Panc1 (cell line): Measurements from ENCODE around the gene USP40. TPM values are rescaled to one million over a fixed set of nuclear protein-coding genes. Genes with fewer than 3 reads are reported as not detected.

Experiments
- ATAC-seq: fragments of 200-7000 bp; cut with Tn5 transposase; 2 replicates; pipeline ENCODE4 v1.9.1; 2020; ENCODE audit warnings: mild to moderate bottlenecking, moderate library complexity
- BruUV-seq: library from RNA; stranded (reverse); fragments of 400-500 nt; replicated peaks from 2 replicates; lab custom pipeline; 2021; lab: Mats Ljungman, UMichigan
- CTCF ChIA-PET: fragments of 300-600 bp; sonication (Branson Sonifier 250); formaldehyde crosslinking; loops from one replicate; lab custom pipeline; 2022; ENCODE audit warnings: antibody characterized with exemption; lab: Charles Lee
- POLR2A ChIA-PET: fragments of 300-600 bp; sonication (Branson Sonifier 250); formaldehyde crosslinking; loops from one replicate; lab custom pipeline; 2022; ENCODE audit warnings: antibody characterized with exemption; lab: Charles Lee
- DNase-seq: peaks from one replicate; pipeline ENCODE4 v3.0.0-alpha.2; 2010; ENCODE audit warnings: low read depth, low spot score
- H3K27ac ChIP-seq: 2 replicates; pipeline ENCODE4 v1.5.1; 2011; ENCODE audit warnings: mild to moderate bottlenecking, low read length, inconsistent platforms
- H3K27me3 ChIP-seq: fragments of 200-500 bp; sonication (Bioruptor generic); 2 replicates; pipeline ENCODE4 v1.6.0; 2014; ENCODE audit warnings: low read length, inconsistent platforms; ENCODE audit not compliant: control insufficient read depth, insufficient read depth
- H3K36me3 ChIP-seq: fragments of 200-500 bp; sonication (Bioruptor generic); 2 replicates; pipeline ENCODE4 v1.5.1; 2014; ENCODE audit warnings: inconsistent platforms, mild to moderate bottlenecking, low read length, moderate library complexity; ENCODE audit not compliant: control insufficient read depth, insufficient read depth
- H3K4me1 ChIP-seq: 2 replicates; pipeline ENCODE4 v1.5.1; 2011; ENCODE audit warnings: inconsistent platforms, mild to moderate bottlenecking, low read length, moderate library complexity; ENCODE audit not compliant: control insufficient read depth, insufficient read depth
- H3K4me3 ChIP-seq, 2 experiments: 2 replicates each; pipeline ENCODE4 v1.5.1; 2011 to 2012; ENCODE audit warnings: low read depth in 2 of 2, low read length in 2 of 2, mild to moderate bottlenecking in 2 of 2, inconsistent platforms in 1 of 2, moderate library complexity in 1 of 2
- H3K9me3 ChIP-seq: fragments of 200-500 bp; sonication (Bioruptor generic); 2 replicates; pipeline ENCODE4 v1.5.1; 2014; ENCODE audit warnings: low read depth, mild to moderate bottlenecking, inconsistent platforms, low read length, moderate library complexity; ENCODE audit not compliant: control insufficient read depth, insufficient read depth
- CTCF ChIP-seq: fragments of 450-650 bp; IDR thresholded peaks from 2 replicates; pipeline ENCODE4 v1.5.1; 2017; ENCODE audit warnings: mild to moderate bottlenecking
- POLR2AphosphoS5 ChIP-seq: IDR thresholded peaks from 2 replicates; pipeline ENCODE4 v1.6.1; 2012; ENCODE audit warnings: mild to moderate bottlenecking, low read depth, low read length, moderate library complexity
- REST ChIP-seq, 2 experiments: IDR thresholded peaks; 2 replicates each; pipeline ENCODE4 v1.6.1; 2011 to 2012; ENCODE audit warnings: low read depth in 2 of 2, control low read depth in 1 of 2, low read length in 1 of 2, mild to moderate bottlenecking in 1 of 2, moderate library complexity in 1 of 2; ENCODE audit not compliant: insufficient read depth in 1 of 2
- SIN3A ChIP-seq: IDR thresholded peaks from 2 replicates; pipeline ENCODE4 v1.6.1; 2012; ENCODE audit warnings: low read depth, mild to moderate bottlenecking, low read length, moderate library complexity, borderline replicate concordance; ENCODE audit not compliant: insufficient read depth
- TCF7L2 ChIP-seq: IDR thresholded peaks from 2 replicates; pipeline ENCODE4 v1.6.1; 2011; ENCODE audit warnings: mild to moderate bottlenecking, low read depth, low read length, inconsistent platforms
- in situ Hi-C: cut with HindIII; loops from 2 replicates; pipeline ENCODE4 v1.10.0; 2016; ENCODE audit warnings: low sequenced_read_pairs, low pct_unique_long_range_greater_than_20kb
- intact Hi-C: fragments of 100-400 bp; cut with micrococcal nuclease; formaldehyde crosslinking; loops from one replicate; pipeline ENCODE4 v1.10.0; 2022; ENCODE audit not compliant: unreplicated experiment
- total RNA-seq: library from RNA; stranded (reverse); gene quantifications from one replicate; pipeline ENCODE4 v1.2.1, GENCODE V29; 2021; ENCODE audit not compliant: unreplicated experiment

The USP40 gene
- total RNA-seq, 1 experiment from 2014 or later = 26.6 TPM

GRCh38 chr2:233532971-233533370, 33.6 kb downstream of the USP40 start:
- ATAC-seq (no peak), DNase-seq (no peak)
- intact Hi-C loops = no loop called here
- H3K36me3 ChIP-seq = 0 out of 2 replicates have a peak, but pooled peaks cover 2% of the 10 kb centered on the region
- no peaks in the 10 kb centered on the region for H3K4me1 ChIP-seq
- ChIA-PET CTCF (no interaction called here), POLR2A (no interaction called here)
- no TSS peak for BruUV-seq
- no peak for TF ChIP-seq REST (IDR thresholded peaks at IDR 0.05; ENCODE audit: insufficient read depth in 1 of 2, low read depth in 2 of 2, low read length in 1 of 2)
- no peak for TF ChIP-seq CTCF
- TF ChIP-seq SIN3A = no peak
- TF ChIP-seq POLR2AphosphoS5 = no peak
- TF ChIP-seq TCF7L2 = no peak
- no peak overlapping the region for H3K4me3 ChIP-seq
- no peak overlapping the region for H3K27ac ChIP-seq
- no peaks in the 10 kb centered on the region for H3K27me3 ChIP-seq
- H3K9me3 ChIP-seq = no peaks in the 10 kb centered on the region
- in situ Hi-C loops = no loop called here

- POLR2A ChIA-PET = no interaction called here
- TF ChIP-seq CTCF = no peak
- TF ChIP-seq TCF7L2 = no peak
- TF ChIP-seq REST (IDR thresholded peaks at IDR 0.05; ENCODE audit: insufficient read depth in 1 of 2, low read depth in 2 of 2, low read length in 1 of 2) = no peak
- no peak for TF ChIP-seq SIN3A
- TF ChIP-seq POLR2AphosphoS5 = no peak
- in situ Hi-C loops = no loop called here
- Histone ChIP-seq H3K27ac (no peak overlapping the region), H3K27me3 (no peaks in the 10 kb centered on the region), H3K9me3 (no peaks in the 10 kb centered on the region), H3K4me3 (no peak overlapping the region), H3K36me3 (0 out of 2 replicates have a peak, but pooled peaks cover 2% of the 10 kb centered on the region), H3K4me1 (no peaks in the 10 kb centered on the region)
- ATAC-seq = no peak
- intact Hi-C loops = no loop called here
- no TSS peak for BruUV-seq
- DNase-seq = no peak
- CTCF ChIA-PET = no interaction called here
These were observed 34.6 kb downstream of the USP40 start for GRCh38 chr2:233531955-233532354.
